HG02884 (cell line): ENCODE results near the gene MAN1B1.

Experiments
- ATAC-seq: cut with Tn5 transposase; IDR thresholded peaks from one replicate; pipeline ENCODE4 v1.9.1; 2021; ENCODE audit warnings: mild to moderate bottlenecking, moderate library complexity; ENCODE audit not compliant: unreplicated experiment

Gene MAN1B1

DNA sequence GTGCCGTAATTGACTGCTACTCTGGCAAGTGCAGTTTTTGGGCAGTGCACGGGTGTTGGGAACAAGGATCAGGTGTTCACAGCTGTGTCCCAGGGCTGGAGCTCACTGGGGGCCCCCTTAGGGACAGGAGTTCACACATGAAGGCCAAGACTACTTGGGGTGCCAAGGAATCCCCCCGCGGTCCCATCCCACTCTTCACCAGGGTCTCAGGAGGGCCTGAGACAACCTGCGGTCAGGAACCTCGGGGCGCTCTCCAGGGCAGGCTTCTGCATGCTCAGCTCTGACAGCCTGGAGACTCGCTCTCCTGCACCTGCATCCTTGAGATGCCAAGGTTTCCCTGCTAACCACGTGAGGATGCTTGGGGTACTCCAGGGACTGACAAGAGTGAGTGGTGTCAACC is 2.3 kb upstream of the MAN1B1 start:
- ATAC-seq: no peak

DNA sequence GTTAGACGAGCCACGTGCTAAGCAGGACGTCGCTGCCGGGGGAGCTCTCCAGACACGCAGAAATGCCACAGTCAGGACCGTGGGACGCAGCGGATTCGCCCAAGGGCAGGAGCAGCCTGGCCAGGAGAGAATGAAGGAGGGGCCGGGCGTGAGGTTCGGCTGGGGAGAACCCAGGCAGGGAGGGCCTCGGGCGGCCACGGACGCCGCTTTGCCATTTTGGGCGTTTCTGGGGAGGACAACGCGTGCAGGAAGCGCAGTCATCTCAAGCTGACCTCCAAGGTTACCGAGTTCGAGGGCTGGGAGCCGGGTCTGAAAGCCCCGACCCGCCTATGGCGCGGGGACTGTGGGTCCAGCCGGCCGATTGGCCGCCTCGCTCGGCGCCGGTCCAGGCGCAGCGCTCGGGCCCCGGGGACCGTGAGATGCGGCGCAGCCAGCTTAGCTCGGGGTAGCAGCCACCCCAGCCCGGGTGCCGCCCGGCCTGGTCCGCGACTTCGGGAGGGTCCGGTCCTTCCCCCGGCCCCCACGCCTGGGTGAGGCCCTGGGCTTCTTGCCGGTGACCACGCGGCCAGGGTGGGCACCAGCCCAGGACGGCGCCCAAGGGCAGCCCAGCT is 760 bp upstream of the MAN1B1 start:
- peak; percentile 1 for ATAC-seq

DNA sequence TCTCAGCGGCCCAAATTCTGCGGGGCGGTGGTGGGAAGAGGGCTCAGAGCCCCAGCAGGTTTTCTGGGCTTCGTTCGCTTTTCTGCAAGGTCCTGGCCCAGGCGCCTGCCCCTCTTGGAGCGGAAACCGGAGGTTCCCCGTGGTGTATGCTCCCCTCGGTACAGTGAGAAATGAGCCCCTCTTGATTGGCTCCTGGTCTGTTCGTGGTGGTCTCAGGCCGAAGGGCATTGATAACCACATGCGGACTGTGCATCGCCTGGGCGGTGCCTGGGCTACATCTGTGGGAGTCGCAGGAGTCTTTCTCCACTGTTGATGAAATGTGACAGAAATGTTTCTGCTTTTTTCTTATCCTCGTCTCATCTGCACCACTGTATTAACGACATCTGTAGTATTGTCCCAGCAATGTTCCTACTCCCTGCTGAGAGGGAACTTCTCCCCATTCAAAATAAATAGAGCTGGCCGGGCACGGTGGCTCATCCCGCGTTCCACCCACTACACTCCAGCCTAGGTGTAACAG is 682 bp downstream of the MAN1B1 start:
- no peak for ATAC-seq

DNA sequence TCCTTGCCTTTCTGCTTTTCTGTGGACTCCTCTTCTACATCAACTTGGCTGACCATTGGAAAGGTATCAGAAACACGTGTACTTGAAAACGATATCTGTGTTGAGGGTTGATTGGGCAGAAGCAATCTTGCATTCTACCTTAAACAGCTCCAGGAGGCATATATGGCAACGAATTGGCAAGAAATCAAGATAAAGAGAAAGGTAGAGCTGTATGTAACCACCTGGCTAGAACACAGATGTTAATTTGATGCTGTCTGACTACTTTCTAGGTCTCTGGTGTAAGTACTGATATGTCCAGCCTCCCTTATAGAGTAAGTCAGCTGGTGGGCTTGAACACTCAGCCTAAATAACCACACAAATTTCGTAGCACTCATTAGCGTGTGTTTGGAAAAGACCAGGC is 1.3 kb downstream of the MAN1B1 start:
- no peak for ATAC-seq

DNA sequence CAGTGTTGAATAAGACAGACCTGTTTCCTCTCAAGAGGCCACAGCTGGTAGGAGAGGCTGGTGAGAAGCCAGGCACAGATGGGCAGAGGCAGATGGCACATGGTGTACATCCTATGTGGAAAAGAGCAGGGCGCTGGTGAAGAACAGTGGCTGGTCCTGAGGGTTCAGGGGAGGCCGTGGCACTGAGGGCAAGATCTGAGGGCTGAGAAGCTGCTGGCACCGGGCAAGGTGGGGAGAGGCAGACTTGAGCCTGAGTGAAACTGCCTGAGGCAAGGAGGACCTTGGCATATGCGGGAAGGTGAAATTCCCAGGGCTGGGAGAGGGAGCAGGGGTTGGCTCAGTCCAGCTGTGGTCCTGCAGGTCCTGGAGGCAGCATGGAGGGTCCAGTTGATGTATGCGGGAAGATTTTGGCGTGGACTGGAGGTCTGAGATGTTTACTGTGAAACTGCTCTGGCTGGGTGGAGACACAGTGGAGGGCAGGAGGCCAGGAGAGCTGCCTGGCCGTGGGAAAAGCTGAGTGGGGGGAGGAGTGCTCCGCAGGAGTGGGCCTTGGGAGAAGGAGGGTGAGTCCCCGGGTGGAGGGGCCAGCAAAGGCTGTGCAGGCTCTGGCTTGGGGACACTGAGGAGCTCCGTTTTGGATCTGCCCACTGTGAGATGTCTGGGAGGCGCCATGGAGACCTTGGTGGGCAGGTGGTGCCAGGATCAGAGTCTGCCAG is 2.6 kb downstream of the MAN1B1 start:
- no peak for ATAC-seq

DNA sequence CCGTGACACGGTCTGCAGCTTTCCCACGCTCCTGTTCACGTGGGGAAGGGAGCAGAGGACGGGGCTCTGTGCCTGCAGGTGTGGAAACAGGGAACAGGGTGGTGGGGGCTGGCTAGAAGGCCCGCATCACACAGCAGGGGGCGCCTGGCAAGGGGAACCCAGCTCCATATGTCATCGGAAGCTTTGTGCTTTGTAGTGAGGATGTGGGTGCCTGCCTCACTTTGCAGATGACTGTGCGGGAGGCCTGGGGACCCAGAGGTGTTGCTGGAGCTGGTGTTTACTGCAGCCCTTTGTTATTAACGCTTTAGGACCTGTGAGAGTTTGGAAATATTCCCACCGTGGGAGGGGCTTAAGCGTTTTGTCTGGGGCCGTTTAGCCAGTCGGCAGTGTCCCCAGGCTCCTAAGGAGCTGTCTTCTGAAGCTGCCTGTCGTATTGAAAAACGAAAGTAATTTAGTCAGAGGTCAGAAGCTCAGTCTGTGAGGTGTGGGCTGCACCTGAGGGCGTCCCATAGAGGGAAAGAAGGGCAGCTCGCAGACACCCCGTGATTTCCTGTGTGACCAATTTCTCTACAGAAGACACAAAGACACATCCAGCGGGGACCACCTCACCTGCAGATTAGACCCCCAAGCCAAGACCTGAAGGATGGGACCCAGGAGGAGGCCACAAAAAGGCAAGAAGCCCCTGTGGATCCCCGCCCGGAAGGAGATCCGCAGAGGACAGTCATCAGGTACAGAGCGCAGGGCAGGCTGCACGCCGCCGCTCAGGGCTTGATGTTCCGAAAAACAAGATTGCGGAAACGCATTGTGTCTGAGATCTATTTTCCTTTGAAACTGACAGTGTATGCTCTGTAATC is 9.1 kb downstream of the MAN1B1 start:
- peak; percentile 82 for ATAC-seq

DNA sequence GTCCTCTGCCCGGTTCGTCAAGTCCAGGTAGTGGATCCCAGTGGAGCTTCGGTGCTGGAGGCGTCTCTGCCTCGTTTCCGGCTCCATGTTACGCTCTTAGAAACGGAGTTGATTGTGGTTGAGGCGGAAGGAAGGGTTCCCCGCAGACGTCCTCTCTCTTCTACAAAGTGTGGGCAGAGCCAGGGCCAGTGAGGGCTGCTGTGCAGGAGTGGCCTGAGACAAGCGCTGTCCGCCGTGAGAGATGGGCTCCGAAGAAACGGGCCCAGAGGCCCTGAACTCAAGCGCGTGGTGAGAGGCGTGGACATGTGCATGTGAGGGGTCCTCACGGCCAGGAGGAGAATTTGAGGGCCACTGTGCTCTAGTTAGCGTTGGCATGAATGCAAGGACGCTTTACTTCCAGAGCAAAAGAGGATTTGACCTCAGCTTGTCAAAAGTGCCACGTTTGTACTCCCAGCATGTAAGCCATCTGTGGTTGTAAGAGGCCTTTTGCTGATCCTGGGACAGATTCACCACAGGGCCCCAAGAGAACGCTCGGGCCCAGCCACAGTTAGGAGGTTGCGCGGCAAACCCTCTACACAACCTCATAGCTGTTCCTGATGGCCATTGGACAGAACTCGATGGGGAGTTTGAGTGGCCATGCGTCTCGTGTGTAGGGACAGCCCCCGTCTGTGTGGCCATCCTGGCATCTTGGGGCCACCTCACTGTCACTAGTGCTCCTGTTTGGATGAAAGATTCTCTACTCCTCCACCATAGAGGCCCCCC is 10.2 kb downstream of the MAN1B1 start:
- ATAC-seq: no peak

DNA sequence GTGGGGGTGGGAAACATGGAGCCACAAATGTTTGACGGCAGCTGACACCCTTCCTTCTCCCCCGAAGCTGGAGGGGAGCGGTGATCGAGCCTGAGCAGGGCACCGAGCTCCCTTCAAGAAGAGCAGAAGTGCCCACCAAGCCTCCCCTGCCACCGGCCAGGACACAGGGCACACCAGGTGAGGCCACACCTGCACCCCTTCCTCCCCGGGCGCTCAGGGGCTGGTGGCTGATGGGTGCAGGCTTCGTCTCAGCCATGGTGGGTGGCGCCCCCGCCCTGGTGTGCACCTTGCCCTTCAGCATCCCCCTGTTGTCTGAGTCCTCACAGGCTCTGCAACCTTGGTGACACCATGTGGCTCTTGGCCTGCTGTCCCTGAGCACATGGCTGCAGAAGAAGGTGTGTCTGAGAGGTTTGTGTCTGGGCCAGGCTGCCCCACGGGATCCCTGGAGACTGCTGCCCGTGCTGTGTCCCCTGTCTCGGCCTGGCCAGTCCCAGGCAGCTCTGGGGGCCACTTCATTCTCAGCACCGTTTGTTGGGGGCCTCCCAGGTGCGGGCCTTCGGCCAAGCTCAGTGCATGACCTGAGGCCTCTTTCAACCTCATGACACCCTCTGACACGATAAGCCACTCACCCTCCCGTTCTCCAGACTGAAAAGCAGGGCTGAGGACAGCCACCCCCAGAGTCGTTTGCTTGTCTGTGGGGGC is 11.1 kb downstream of the MAN1B1 start:
- no peak for ATAC-seq

DNA sequence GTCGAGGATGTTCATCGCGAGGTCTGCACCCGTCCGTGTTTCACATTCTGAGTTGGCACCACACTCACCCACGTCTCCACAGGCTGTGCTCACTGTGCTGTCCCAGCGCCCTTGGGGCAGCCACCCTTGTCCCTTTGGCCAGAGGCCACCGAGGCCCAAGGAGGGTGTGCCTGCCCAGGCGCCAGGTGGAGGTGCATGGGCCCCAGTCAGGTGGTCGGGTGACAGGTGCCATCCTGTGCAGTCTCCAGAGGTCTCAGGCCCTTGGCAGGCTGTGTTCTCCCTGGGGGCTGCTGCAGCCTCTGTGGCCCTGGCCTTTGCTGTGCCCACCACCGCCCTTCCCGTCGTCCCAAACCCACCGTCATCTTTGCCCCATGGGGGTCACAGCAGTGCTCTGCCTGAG is 12.4 kb downstream of the MAN1B1 start:
- no peak for ATAC-seq

DNA sequence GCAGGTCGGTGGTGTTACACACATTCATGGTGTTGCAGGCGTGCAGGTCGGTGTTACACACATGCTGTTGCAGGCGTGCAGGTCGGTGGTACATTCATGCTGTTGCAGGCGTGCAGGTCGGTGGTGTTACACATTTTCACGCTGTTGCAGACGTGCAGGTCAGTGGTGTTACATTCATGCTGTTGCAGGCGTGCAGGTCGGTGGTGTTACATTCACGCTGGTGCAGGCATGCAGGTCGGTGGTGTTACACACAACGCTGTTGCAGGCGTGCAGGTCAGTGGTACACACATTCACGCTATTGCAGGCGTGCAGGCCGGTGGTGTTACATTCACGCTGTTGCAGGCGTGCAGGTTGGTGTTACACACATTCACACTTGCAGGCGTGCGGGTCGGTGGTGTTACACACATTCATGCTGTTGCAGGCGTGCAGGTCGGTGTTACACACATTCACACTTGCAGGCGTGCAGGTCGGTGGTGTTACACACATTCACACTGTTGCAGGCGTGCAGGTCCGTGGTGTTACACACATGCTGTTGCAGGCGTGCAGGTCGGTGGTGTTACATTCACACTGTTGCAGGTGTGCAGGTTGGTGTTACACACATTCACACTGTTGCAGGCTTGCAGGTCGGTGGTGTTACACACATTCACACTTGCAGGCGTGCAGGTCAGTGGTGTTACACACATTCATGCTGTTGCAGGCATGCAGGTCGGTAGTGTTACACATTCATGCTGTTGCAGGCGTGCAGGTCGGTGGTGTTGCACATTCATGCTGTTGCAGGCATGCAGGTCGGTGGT is 16.6 kb downstream of the MAN1B1 start:
- ATAC-seq: no peak

DNA sequence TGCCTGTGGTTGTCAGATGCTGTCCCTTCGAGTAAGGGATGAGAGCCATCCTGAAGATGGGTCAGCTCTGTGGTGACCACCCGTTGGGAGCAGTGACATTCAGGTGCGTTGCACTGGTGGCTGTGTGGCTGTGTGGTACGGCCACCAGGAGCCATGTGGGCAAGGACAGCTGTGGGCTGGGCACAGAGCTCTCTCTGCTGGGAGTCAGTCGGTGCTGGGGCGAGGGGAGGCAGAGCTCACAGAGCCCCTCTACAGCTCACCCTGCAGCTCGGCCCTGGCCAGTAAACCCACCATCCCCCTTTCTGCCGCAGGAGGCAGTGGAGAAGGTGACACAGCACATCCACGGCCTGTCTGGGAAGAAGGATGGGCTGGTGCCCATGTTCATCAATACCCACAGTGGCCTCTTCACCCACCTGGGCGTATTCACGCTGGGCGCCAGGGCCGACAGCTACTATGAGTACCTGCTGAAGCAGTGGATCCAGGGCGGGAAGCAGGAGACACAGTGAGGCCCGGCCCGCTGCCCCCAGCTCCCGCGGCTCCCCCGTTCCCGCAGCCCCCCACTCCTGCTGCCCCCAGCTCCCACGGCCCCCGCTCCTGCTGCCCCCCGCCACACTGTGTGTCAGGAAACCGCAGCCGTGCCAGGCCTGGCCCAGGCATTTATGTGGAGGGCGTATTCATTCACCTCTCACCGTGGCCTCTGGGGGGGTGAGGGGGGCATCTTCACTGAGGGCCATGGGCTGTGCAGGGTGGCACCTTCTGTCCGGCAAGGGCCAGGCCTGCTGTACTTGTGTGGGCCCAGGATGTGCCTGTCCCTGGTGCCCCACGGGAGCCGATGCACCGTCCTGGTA is 19.3 kb downstream of the MAN1B1 start:
- ATAC-seq: no peak

DNA sequence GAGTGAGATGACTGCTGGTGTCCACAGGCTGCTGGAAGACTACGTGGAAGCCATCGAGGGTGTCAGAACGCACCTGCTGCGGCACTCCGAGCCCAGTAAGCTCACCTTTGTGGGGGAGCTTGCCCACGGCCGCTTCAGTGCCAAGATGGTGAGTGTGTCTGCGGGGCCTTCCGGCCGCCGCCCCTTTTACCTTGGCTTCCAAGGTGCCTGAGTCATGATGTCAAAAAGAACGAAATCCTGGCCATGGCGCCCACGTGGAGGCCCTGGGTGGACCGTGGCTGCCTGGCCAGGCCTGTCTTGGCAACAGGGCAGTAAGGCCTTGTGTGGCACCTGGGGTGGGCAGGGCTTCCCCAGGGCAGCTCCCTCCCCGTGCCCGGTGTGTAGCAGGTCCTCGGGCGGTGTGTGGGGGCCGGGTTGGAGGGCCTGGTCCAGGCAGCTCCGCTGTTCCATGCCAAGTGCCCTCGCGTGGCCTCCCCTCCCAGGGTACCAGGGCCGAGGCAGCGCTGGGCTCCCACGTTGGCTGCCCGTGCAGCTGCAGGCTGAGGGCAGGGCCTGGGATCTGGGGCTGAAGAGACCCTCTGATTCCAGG is 20.0 kb downstream of the MAN1B1 start:
- ATAC-seq: no peak

DNA sequence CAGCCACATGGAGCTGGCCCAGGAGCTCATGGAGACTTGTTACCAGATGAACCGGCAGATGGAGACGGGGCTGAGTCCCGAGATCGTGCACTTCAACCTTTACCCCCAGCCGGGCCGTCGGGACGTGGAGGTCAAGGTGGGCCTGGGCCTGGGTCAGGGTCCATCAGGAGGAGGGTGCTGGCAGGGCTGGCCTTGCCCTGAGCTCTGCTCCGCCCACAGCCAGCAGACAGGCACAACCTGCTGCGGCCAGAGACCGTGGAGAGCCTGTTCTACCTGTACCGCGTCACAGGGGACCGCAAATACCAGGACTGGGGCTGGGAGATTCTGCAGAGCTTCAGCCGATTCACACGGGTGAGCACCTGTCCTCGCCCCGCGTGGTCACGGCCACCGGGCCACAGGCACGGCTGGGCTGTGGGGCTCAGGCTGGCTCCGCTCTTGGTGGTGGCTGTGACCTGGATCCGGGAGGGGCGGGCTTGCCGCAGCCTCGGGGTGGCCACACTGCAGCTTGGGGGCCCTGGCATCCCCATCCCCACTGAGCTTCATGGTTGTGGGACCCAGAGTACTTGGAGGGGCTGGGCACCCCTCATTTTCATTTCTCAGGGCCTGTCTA is 20.6 kb downstream of the MAN1B1 start:
- ATAC-seq: no peak

DNA sequence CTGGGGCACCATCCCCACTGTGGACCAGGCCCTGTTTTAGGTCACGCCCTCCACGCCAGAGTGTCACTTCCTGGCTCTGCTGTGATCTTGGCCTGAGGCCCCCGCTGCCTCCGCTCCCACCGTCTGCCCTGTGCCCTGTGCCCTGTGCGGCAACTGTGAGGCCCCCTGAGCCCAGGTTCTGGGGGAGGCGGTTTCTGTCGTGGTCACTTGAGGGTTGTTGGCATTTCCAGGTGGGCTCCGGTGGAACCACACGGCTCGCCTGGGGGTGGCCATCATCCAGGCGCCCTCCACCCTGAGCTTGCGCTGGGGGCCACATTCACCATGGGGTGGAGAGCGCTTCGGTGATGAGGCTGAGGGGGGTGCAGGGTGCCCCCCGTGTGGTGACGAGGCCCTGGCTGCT is 21.2 kb downstream of the MAN1B1 start:
- no peak for ATAC-seq

DNA sequence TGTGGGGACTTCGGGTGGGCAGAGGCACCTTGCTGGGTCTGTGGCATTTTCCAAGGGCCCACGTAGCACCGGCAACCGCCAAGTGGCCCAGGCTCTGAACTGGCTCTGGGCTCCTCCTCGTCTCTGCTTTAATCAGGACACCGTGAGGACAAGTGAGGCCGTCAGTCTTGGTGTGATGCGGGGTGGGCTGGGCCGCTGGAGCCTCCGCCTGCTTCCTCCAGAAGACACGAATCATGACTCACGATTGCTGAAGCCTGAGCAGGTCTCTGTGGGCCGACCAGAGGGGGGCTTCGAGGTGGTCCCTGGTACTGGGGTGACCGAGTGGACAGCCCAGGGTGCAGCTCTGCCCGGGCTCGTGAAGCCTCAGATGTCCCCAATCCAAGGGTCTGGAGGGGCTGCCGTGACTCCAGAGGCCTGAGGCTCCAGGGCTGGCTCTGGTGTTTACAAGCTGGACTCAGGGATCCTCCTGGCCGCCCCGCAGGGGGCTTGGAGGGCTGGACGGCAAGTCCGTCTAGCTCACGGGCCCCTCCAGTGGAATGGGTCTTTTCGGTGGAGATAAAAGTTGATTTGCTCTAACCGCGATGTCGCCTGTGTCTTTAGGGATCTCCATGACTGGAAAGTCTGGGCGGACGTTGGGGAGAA is 21.9 kb downstream of the MAN1B1 start:
- ATAC-seq: no peak

DNA sequence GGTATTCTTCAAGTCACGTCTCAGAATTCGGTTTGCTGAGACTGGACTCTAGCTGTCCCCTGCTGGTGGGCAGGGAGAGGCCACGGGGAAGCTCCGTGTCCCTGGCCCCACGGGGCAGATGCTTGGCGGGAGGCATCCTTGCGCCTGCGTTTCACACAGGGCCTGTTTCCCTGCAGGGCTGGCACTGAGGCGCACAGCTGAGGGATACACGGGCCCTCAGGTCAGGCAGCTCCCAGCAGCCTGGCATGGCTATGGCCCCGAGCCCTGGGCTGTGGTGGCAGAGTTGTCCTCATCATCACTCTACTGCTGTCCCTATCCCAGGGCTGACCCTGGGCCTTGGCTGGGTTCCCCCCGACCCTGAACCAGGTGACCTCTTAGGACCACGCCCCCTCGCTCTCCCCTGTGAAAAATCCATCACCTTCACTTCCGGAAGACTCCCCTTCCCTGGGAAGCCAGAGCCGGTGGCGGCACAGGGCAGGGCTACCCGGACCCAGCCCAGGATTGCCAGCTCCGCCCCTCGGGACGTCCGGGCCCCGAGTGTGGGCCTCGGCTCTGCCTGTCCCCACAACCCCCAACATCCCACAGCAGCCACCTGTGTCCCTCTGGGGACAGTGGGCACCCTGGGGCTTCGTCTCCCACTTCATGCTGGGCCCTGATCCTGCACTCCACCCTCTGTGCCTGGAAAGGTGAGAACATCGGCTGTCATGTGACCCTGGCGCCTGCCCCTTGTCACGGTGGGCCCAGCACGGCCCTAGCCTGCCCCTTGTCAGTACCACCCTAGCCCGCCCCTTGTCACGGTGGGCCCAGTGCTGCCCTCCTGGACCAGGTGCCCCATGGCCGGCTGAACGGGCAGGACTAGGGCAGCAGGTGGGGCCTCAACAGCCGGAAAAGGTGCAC is 22.7 kb downstream of the MAN1B1 start:
- no peak for ATAC-seq
